Osteocyte (in vitro differentiated cells): ENCODE data around the gene MRPS2. TPM values are rescaled to one million over a fixed set of nuclear protein-coding genes. Genes with fewer than 3 reads are reported as not detected.
A peak's percentile ranks its signal among the peaks of the same experiment; 100 is the strongest.

Experiments used
- DNase-seq: peaks from one replicate; pipeline ENCODE4 v3.0.0; 2021; ENCODE audit warnings: mixed read lengths; ENCODE audit not compliant: unreplicated experiment; ENCODE audit errors: extremely low spot score
- H3K27ac Mint-ChIP-seq: one replicate; pipeline ENCODE4 v1.8.0; 2021; ENCODE audit warnings: mild to moderate bottlenecking, mixed read lengths; ENCODE audit not compliant: unreplicated experiment
- H3K27me3 Mint-ChIP-seq: one replicate; pipeline ENCODE4 v1.8.0; 2021; ENCODE audit warnings: mixed read lengths; ENCODE audit not compliant: unreplicated experiment
- H3K36me3 Mint-ChIP-seq: one replicate; pipeline ENCODE4 v1.8.0; 2021; ENCODE audit warnings: mixed read lengths; ENCODE audit not compliant: unreplicated experiment
- H3K4me1 Mint-ChIP-seq: one replicate; pipeline ENCODE4 v1.8.0; 2021; ENCODE audit warnings: mixed read lengths; ENCODE audit not compliant: unreplicated experiment
- H3K4me3 Mint-ChIP-seq: one replicate; pipeline ENCODE4 v1.8.0; 2021; ENCODE audit warnings: mild to moderate bottlenecking, moderate library complexity, mixed read lengths; ENCODE audit not compliant: unreplicated experiment
- H3K9me3 Mint-ChIP-seq: one replicate; pipeline ENCODE4 v1.8.0; 2021; ENCODE audit warnings: mixed read lengths; ENCODE audit not compliant: unreplicated experiment
- total RNA-seq: library from RNA; stranded (reverse); gene quantifications from 2 replicates; pipeline ENCODE4 v1.2.1, GENCODE V29; 2021
- TF ChIP-seq, protein P1 (sequence below): fragments of 200-600 bp; sonication (generic); IDR thresholded peaks from 2 replicates; pipeline ENCODE4 v1.5.0; 2021; ENCODE audit warnings: antibody characterized with exemption, mild to moderate bottlenecking, moderate library complexity

MRPS2 gene
- total RNA-seq, 1 donor from 2014 or later, result 33.4 TPM

DNA sequence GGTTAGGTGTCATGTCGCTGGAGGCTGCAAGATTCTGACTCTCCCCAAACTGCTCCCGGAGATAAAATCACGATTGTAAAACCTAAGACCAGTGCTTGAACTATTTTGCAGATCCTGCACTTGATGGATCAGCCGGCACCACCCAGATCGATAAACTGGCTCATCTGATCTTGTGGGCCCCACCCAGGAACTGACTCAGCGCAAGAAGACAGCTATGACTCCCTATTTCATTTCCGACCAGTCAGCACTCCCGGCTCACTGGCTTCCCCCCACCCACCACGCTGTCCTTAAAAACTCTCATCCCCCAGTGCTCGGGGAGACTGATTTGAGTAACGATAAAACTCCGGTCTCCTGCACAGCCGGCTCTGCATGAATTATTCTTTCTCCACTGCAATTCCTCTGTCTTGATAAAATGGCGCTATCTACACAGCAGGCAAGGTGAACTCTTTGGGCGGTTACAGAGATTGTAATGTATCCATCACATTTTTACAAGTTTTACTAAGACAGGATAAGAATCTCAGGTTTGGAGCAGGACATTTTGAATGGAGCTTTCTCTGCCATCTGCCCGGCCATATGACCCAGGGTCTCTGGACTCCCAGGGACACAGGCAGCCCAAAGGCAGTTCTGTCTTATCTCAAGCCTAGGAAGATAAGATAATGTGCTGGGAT is 31.5 kb upstream of the MRPS2 start:
- Mint-ChIP-seq H3K4me1 (peaks cover 8% of the 10 kb centered on the region), H3K27me3 (no peaks in the 10 kb centered on the region), H3K36me3 (no peaks in the 10 kb centered on the region), H3K9me3 (no peaks in the 10 kb centered on the region), H3K4me3 (no peak overlapping the region), H3K27ac (no peak overlapping the region)
- DNase-seq, result no peak
- TF ChIP-seq, protein P1, sequence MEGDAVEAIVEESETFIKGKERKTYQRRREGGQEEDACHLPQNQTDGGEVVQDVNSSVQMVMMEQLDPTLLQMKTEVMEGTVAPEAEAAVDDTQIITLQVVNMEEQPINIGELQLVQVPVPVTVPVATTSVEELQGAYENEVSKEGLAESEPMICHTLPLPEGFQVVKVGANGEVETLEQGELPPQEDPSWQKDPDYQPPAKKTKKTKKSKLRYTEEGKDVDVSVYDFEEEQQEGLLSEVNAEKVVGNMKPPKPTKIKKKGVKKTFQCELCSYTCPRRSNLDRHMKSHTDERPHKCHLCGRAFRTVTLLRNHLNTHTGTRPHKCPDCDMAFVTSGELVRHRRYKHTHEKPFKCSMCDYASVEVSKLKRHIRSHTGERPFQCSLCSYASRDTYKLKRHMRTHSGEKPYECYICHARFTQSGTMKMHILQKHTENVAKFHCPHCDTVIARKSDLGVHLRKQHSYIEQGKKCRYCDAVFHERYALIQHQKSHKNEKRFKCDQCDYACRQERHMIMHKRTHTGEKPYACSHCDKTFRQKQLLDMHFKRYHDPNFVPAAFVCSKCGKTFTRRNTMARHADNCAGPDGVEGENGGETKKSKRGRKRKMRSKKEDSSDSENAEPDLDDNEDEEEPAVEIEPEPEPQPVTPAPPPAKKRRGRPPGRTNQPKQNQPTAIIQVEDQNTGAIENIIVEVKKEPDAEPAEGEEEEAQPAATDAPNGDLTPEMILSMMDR, result no peak

DNA sequence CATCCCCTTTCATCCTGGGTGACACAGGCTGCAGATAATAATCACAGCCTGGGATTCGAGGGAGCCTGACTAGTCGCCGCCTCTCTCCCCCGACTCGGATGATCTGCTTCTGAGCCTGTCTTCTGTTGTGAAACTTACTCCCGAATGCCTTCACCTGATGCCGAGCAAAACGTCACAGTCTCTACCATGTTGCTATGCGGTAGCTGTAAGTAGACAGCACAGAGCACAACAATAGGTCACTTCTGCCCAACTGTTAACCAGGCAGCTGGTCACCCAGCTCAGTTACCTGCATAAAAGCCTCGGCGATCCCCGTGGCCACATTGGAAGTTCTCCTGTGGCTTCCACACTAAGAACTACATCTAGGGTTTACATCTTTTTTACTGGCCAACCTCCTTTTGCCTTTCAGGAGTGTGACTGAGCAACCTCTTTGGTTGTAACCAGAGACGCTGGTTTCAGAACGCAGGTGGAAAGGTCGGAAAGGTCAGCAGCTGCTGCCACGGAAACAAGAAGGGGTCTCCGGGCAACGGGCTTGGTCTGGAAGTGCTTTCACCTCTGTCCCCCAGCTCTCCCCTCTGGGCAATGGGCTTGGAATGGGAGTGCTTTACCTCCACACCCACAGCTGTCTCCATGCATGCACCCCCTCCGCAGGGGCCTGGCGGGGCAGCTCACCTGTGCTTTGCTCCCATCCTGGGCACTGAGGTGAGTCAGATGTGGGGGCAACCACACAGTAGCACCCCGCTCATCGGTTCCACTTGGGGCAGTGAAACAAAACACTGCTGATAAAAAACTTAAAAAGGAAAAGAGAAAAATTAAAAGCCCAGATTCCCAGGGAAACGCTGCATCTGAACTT is 28.5 kb upstream of the MRPS2 start:
- H3K4me1 Mint-ChIP-seq, result peaks cover 8% of the 10 kb centered on the region
- TF ChIP-seq, protein P1, result no peak
- no peaks in the 10 kb centered on the region for H3K36me3 Mint-ChIP-seq
- H3K27ac Mint-ChIP-seq, result no peak overlapping the region
- H3K27me3 Mint-ChIP-seq, result no peaks in the 10 kb centered on the region
- no peaks in the 10 kb centered on the region for H3K9me3 Mint-ChIP-seq
- no peak for DNase-seq
- H3K4me3 Mint-ChIP-seq, result no peak overlapping the region

DNA sequence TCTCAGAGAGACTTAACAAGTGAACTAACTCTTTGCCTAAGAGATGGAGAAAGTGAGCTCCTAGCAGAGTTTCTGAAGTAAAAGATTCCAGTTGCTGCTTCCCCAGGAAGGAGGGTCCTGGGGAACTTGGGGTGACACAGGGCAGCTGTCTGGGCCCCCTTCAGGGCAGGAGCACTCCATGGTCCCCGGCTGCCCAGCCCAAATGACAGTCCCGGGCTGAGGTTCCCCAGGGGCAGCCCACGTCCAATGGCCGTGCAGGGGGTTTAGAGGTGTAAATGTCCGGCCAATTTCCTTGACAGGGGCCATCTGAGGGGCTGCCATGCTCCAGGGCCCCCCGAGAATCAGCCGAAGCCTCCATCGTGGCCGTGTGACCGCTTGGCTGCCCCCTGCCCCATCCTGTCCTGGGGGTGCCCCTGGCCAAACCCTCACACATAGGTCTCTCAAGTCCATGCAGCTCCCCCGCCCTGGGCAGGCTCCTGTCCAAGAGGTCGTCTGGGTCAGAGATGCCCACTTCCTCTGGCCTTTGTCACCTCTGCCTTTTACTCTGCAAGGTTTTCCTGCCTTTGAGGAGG is 26.4 kb upstream of the MRPS2 start:
- TF ChIP-seq, protein P1, result no peak
- H3K9me3 Mint-ChIP-seq, result no peaks in the 10 kb centered on the region
- H3K36me3 Mint-ChIP-seq, result no peaks in the 10 kb centered on the region
- peaks cover 4% of the 10 kb centered on the region for H3K4me1 Mint-ChIP-seq
- no peaks in the 10 kb centered on the region for H3K27me3 Mint-ChIP-seq
- DNase-seq, result no peak
- H3K27ac Mint-ChIP-seq, result no peak overlapping the region
- H3K4me3 Mint-ChIP-seq, result no peak overlapping the region

DNA sequence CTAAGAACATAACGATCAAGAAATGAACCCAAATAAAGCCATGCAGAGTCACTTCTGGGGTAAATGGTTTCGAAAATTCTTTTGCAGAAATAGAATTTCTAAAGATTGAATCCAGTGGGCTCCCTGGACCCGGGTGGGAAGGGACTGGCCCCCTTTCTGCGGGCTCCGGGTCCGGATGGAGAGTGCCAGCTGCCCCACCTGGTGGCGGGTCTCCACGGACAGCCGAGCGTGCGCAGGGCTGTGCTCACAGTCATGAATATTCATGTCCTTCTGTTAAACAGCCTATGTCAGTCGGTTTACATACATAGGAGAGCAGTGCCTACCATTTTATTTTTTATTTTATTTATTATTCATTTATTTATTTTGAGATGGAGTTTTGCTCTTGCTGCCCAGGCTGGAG is 25.6 kb upstream of the MRPS2 start:
- DNase-seq, result no peak
- Mint-ChIP-seq H3K9me3 (no peaks in the 10 kb centered on the region), H3K4me3 (no peak overlapping the region), H3K36me3 (no peaks in the 10 kb centered on the region), H3K27me3 (no peaks in the 10 kb centered on the region), H3K4me1 (peaks cover 3% of the 10 kb centered on the region), H3K27ac (no peak overlapping the region)
- TF ChIP-seq, protein P1, result peak; percentile 53
